PC-3 (cell line): ENCODE data around the gene BAIAP3.

ENCODE experiments used
- EZH2 ChIP-seq: fragments of 300-600 bp; sonication (generic); IDR thresholded peaks from one replicate; pipeline ENCODE4 v1.6.1; 2017; ENCODE audit warnings: antibody characterized with exemption, mild to moderate bottlenecking, low read length; ENCODE audit not compliant: unreplicated experiment
- TF ChIP-seq, protein P1 (sequence below): fragments of 300-600 bp; sonication (generic); conservative IDR thresholded peaks from 2 replicates; pipeline ENCODE4 v1.5.1; 2017; ENCODE audit warnings: antibody characterized with exemption, low read depth, mild to moderate bottlenecking, low read length

DNA sequence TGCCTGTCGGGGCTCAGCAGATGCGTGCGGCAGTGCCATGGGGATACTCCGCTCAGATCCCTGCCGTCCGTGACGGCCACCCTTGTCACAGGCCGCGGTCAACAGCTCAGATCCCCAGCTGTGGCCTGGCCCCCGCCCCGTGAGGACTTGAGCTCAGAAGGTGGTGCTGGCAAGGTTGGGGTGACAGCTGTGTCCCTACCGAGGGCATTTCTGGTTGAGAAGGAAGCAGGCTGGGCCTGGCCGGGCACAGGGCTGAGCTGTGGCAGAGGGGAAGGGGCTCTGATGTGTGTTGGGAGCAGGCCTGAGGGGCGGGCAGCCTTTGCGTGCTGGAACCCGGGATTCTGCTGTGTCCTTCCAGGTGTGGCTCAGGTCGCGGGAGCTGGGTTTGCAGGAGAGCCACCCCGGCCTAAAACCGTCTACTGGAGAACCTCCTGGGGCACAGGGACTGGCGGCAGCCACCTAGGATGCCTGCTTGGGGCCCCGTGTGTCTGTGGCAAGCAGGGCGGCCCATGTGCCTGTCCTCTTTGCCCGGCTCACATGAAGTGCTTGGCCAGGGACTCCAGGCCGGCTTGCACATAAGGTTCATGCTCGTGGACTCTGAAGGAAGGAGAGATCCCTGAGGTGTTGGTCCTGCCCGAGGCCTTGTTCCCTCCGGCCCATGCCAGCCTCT, 18.9 kb upstream of the BAIAP3 start:
- TF ChIP-seq, protein P1, sequence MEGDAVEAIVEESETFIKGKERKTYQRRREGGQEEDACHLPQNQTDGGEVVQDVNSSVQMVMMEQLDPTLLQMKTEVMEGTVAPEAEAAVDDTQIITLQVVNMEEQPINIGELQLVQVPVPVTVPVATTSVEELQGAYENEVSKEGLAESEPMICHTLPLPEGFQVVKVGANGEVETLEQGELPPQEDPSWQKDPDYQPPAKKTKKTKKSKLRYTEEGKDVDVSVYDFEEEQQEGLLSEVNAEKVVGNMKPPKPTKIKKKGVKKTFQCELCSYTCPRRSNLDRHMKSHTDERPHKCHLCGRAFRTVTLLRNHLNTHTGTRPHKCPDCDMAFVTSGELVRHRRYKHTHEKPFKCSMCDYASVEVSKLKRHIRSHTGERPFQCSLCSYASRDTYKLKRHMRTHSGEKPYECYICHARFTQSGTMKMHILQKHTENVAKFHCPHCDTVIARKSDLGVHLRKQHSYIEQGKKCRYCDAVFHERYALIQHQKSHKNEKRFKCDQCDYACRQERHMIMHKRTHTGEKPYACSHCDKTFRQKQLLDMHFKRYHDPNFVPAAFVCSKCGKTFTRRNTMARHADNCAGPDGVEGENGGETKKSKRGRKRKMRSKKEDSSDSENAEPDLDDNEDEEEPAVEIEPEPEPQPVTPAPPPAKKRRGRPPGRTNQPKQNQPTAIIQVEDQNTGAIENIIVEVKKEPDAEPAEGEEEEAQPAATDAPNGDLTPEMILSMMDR: no peak
- TF ChIP-seq EZH2: no peak
